Stimulated activated CD8-positive, alpha-beta memory T cell treated with anti-CD3 and anti-CD28 coated beads, Interleukin-7, amount 100 ng/mL, for 4 hours (primary cell): ENCODE measurements around the gene TRAF3.

Experiments
- DNase-seq, 2 donors: peaks; one replicate each; pipeline ENCODE4 v3.0.0-alpha.2; 2020; ENCODE audit warnings: low read depth in 2 of 2

The TRAF3 gene

DNA sequence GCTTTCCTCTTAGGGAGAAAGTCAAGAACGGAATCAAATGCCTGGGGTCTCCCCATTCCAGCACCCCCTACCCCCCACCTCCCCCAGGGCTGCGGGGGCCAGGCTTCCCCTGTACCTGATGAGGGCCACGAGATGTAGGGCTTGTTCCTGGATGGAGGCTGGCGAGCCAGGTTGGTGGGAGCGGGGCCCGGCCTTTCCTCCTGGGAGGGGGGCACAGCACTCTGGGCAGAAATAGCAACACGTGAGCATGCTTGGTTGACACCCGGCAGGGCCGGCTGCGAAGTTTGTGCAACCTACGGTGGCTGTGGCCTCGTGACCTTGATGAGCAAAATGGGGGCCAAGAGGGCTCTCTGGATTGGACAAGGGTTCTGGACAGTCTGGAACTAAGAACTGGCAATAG is 160.9 kb downstream of the TRAF3 start:
- DNase-seq = no peak

DNA sequence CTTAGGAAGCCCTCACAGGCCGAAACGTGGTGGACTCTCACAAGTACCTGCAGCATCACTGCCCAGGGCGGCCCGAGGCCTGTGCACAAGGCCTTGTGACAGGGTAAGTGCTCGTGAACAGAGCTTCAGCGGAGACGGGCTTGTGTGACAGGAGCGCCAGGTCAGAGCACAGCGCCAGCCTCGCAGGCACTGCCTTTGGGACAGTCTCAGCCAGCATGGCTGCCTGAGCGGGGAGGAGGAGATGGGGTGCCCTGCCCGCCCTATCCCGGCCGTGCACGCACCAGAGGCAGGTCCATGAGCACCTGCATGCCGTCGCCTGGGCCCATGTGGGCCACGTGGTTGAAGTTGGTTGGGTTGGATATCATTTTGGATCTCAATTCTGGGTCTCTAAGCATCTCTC is 162.1 kb downstream of the TRAF3 start:
- no peak for DNase-seq

DNA sequence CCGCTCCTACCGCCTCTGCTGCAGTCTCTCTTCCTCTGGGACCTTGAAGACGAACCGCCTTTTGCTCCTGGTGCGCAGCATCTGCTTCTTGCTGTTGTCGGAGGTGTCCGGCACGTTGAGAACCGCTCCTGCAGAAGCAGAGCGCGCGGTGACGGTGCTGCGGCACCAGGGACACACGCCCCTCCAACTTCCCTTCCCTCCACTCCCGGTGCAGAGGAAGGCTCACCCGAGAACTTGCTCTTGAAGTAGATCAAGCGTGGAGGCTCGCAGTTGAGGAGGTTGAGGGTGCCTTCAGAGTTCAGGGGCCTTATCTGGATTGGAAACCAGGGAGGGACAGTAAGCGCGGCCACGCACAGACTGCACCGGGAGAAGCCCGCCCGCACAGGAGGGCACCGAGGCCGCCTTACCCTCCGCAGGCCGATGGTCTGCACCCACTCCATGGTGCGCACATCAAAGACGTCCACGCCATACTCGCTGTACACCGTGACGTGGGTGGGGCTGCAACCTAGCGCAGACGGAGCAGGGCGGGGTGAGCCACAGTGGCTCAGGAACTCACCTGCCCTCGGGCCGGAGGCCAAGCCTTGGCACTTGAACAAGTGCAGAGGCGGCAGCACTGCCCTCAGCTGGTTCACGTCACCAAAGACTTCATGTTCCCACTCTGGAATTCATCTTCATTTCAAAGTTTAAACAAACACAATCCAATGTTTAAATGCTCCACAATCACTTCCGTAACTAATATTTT is 162.7 kb downstream of the TRAF3 start:
- no peak for DNase-seq

DNA sequence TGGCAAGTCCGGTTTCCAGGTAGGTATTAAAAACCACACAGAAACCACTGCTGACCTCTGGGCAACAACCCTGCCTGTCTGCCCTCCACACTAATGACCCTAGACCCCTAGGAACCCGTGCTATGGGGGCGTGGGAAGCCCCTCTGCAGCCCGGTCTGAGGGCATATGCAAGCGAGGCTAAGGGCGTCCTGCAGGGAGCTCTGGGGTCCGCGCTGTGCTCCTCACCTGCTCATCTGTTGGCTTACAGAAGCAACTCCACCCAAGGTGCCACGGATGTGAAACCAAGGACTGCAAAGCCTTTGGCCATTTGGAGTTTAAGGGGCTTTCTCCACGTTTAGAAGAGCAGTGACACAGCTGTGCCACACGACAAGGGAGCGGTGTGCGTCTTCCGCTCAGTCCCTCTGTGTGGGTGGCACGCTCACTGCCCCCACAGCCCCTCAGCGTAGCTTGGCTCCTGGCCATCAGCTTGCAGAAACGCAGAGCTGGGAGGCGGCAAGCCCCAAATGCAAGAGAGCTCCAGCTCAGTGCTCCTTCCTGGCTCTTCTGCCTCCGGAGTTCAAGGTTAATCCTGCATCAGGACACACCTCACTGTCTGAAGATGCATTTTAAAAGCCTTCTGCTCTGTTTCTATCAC is 163.6 kb downstream of the TRAF3 start:
- no peak for DNase-seq

DNA sequence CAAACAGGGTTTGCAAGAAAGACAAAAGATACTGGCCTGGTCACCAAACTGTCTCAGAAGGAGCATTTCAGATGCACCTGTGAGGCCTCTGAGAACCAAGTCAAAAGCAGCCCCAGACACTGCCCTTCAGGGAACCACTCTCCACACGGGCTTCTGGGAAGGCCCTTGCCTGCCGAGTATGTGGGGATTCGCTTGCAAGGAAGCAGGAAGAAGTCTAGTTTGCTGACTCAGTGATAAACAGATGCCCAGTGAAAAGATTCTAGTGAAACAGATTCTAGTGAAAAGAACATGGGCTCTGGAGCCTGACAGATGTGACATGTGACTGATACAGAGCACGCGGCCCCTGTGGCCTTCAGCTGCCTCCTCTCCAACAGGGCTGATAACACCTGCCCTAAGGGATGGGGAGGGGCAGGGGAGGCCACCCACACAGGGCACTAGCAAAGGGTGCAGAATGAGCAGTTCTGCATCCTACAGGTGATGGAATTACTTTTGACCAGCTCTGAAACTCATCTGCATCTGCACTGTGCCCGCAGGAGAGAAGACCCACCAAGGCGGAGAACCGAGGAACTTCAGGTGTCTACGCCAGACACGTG is 164.3 kb downstream of the TRAF3 start:
- DNase-seq = no peak

DNA sequence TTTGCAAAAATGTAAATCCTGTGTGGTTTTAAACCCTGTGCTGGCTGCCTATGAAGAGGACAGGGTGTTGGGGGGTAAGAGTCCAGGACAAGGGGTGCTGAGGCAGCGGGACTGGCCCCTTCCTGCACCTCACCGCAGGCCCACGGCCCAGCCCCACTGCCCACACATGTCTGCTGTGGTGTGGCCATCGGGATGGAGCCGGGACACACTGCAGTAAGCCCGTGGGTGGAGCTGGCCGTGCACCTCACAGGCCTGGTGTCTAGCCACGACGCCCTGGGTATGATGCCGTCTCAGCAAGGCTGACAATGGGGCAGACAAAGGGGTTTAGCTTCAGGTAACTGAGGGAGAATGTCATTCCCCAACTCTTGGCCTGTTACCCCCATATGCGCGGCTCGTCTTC is 164.8 kb downstream of the TRAF3 start:
- no peak for DNase-seq

DNA sequence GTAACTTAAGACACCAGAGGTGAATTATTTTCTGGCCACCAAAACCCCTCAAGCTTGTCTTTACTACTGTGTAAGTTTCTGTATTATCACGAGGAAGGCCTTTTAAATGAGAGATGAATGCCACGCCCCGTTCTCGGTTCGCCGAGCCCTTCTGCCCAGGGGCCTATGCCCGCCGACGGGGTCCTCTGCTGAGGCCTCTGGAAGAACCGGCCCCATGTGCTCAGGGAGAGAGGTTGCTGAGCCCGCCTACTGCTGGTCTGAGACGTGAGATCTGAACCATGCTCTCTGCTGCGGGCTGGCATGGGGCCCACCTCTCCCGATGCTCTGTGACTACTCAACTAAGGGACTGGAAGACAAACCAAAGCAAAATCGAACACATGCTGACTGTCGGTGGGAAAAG is 166.2 kb downstream of the TRAF3 start:
- DNase-seq = no peak

DNA sequence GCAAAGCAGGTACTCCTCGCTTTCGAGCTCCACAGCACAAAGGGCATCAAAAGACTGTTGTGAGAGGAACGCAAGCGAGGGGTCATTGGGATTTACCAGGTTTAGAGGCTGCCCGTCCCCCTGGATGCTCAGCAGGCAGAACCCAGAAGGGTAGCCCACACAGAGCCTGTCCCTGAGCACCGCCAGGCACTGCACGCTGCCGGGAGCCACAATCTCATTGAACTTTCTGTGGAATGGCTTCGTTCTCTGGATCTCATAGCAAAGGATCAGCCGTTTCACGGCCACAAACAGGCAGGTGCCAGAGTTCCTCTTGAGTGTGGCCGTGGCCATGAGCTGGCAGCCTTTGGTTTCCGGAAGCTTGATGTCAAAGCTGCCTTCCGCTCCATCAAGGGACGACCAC is 166.7 kb downstream of the TRAF3 start:
- no peak for DNase-seq

DNA sequence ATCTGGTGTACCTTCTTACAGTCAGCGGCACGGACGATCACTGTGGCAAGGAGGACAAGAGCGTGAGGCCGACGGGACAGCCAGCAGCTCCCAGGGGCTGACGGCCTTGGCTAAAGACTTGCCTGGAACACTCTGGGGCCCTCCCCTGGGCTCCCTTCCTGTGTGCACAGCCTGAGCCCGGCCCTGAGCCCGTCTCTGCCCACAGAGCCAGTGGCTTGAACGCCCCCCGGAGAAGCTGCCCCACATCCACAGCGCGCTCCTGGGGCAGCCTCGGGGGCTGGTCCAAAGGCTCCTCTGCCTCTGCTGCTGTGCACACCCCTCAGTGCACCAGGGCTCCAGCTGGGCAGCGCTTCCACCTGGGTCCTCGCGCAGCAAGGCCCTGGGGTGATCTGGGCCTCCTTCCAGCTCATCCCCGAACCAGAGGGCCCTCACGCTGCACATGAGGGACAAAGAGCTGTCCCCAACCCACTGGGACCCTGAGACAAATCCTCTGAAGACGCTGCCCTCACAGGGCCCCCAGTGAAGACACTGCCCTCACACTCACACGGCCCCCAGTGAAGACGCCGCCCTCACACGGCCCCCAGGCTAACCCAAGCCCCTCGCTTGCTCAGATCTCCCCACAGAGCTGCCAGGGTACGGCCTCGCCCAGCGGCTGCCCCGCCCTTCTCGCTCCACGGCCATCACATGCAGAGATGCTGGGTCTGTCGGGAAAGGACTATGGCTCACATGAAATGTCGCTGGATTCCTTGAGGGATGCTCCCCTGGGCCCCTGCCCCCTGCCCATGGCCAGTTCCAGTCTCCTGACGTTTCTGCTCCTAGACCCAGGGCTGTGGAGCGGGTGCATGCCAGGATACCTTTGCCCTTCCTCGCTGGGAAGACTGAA is 167.4 kb downstream of the TRAF3 start:
- no peak for DNase-seq

DNA sequence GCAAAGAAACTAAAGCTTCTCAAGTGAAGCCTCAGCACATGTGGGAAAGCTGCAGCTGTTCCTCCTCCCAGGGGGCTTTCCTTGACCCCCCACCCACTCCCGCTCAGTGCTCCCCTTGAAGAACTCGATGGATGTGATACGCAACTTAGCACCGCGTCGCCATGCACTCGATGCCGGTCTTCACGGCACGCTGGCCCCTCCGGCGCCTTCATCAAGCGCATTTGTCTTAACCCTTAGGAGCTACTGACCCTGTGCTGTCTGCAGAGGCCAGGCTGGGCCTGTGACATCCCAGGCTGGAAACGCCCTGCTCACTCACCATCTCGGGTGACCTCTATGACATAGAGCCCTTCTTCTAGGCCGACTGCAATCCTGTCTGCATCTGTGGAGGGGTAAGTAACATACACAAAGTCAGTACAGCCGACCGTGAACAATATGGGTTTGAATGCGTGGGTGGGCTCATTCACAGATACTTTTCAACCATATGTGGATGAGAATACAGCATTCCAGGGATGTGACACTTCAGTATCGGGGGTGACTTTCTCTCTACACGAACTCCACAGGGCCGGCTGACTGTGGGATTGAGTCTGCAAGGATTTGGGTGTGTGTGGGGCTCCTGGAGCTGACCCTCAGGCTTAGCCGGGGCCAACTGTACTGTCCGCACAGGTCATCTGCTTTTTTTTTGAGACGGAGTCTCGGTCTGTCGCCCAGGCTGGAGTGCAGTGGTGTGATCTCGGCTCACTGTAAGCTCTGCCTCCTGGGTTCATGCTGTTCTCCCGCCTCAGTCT is 168.3 kb downstream of the TRAF3 start:
- DNase-seq = no peak

DNA sequence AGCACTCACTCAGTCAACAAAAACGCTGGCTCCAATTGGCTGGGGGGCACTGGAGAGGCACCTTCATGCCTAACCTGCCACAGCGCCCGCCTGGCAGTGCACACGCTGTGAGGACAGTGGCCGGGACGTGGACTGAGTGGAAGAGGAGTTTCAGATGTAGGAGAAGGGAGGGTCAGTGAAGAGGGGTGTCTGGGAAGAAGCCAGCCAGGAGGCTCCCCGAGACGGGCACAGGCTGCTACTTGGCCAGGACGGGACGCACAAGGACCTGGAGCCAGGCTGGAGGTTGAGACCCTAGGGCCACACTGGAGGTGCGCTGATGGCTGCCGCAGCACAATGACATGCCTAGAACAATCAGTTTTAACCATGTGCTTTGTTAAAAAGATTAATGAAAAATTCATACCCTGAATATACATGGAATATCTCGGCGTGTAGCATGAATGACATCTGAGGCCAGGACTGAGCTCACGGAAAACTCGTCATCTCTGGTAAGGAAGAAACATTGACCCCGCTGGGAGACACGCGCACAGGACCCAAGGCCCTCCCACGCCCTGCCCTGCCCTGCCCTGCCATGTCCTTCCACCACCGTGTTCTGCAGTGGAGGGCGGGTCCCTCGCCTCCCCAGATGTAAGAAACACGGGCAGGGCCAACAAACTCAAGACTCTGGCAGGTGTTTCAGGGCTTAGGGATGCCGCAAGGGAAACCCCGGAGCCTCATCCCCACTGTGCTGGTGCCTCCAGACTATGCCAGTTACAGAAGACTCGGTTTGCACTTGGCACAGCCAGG is 170.3 kb downstream of the TRAF3 start:
- DNase-seq = no peak

DNA sequence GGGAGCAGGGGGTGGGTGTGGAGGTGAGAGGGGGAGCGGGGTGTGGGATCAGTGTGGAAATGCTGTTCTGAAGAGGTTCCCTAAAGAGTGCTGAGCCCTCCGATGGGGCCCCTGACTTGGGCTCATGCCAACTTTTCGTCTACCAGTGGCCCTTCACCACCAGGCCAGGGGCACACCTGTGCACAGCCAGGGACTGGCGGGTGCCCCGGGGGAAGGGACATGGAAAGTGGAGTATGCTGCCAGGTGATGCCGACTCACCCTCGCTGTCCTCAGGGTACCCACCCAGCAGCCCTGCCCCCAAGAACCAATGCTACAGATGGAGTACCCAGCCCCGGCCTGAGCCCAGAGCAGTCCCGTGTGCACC is 171.4 kb downstream of the TRAF3 start:
- DNase-seq = no peak

DNA sequence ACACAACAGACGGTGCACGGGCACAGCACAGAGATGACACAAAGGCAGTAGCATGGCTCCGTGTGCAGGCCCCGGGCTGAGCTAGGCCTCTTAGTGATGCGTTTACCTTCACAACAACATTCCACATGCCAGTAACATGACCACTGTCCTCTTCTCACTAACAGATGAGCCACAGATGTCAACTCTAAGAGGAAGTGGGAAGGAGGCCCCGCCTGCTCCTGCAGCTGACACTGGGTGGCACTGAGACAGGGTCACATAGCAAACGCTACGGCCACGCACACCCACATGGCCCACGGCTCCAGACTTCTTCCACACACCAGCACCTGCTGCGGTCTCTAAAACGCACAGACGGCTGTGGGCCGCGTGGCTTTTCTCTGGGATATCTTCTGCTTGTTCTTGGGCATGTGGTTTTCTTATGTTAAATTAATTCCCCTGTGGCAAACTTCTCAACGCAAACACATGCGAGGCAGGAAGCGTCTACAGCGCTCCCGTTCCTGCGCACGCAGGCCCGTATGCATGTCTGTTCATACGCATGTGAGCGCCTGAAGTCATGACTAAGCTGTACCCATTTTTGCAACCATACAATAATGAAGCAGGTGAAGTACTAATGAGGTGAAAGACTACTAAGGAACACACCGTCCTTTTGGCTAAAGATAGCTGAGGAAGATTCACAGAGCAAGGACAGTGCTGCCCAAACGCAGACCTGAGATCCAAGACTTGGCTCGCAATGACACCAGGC is 172.0 kb downstream of the TRAF3 start:
- DNase-seq = no peak

DNA sequence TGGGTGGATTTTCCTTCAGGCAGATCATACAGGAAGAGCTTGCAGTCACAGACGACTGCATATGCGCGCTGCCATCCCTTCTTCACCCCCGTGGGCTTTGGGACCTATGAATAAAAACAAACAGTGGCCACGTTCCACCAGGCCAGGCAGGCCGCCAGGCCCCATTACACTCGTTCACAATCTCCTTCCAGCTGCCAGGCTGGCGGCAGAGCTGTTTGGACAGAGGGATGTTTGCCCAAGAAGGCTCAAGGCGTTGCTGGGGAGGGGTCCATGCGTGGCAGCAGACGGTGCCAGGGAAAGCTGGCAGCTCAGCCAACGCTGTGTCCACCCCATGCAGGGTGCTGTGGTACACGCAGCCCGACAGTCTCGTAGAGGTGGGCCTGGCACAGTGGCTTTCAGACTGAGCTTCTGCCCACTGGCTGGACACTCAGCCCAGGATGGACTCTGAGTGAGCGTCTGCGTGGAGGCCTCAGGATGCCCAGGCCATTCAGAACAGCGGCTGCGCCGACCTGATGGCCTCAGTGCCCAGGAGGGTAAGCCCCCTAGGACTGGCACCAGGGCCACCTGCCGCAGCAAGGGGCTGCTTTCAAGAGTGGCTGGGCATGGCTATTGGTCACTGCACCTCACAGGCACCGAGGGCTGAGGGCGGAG is 172.7 kb downstream of the TRAF3 start:
- no peak for DNase-seq

DNA sequence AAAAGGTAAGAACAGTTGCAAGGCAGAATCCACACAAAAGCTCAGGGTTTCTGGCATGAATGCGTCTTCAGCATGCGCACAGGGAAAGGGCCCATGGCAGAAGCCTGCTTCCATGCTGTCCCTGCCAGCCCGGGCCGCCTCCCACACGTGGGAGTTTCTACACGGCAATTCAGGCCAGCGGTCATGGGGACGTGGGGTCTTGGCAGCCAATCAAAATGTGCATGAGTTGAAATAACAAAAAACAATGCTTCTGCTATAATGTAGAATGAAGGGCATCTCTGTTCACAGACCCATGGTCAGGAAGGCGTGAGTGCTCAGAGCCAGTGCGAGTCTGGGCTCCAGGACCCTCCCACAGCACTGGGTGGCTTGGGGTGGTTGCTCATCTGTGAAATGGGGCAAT is 173.8 kb downstream of the TRAF3 start:
- DNase-seq = no peak

DNA sequence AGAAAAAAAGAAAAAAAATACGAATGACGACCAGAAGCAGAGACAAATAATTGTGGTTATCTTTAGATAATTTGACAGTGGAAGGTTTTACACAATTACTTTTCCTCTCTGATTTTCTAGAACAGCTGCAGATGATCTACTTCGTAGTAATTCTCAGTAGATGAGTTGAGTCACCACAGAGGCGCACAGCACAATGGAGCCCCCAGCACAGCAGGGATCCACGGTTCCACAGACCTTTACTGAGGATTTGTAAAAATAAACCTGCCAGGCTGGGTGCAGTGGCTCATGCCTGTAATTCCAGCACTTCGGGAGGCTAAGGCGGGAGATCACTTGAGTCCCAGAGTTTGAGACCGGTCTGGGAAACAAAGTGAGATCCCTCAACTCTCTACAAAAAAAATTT is 174.6 kb downstream of the TRAF3 start:
- no peak for DNase-seq

DNA sequence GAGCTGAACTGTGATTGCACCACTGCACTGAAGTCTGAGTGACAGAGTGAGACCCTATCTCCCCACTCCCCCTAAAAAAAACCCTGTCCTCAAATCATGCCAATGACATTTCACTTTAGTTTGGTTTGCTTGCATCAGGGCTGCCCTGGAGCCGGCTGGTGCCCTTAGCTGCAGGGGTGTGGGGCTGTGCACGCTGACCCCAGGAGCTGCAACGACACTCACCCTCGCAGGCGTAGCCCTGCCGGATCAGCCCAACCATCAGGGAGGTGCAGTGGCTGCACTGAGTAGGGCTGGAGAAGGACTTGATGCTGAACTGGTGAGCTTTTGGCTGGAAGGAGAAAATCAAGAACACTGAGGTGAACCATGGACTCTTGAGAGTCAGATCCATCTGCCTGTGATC is 175.0 kb downstream of the TRAF3 start:
- DNase-seq = no peak

DNA sequence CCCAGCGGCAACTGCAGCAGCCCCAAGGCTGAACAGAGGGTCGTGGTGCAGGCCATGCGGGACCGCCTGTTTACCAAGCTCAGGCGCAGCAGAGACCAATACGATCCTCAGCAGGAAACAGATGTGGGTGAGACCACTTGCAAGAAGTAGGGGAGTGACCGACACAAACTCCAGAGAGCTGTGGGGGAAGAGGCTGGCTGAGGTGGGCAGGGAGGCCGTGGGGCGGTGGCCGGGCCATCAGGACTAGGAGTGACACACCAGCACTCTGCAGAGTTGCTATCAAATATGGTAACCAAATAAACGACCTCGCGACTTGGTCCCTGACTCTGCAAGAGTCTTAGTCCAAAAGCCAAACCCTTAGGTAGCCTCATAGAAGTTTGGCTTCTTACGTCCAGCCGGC is 175.9 kb downstream of the TRAF3 start:
- no peak for DNase-seq

DNA sequence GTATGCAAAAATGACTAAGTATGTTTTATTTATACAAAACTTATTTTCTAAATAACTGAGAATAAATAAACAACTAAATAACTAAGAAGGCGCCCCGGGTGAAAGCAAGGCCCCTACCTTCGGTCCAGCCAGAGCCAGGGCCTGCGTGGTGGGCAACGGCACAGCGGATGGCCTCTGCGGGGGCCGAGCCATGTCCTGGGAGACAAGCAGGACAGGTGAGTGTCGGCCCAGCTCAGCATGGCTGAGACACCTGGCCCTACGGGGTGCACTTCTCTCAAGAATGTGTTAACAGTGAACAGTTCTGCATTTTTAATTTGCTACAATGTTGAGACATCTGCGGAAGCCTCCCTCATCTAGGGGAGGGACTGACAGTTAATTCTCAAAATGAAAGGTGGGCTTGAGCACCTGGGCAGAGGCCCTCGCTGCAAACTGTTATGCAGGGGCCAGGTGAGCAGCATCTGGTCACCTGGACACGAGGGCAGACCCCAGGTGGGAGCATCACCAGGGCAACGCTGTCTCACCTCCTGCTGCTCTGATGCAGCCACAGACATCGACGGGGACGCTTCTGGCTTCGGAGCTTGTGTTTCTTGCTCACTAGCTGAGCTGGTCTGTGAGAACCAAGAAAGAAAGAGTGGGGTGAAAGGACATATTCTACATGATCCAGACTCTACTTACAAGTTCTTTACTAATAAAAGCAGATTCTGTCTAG is 177.0 kb downstream of the TRAF3 start:
- DNase-seq = no peak
